Measurements from ENCODE around the gene CHSY3.

The CHSY3 gene

GRCh38 chr5:130074820-130075219 is 170.6 kb downstream of the CHSY3 start:
- Histone ChIP-seq H3K27me3 (ENCODE audit: insufficient read depth, low read length) (no peaks in the 10 kb centered on the region), H3K4me3 (ENCODE audit: low read depth, low read length, poor library complexity, severe bottlenecking) (no peak overlapping the region), H2AFZ (ENCODE audit: low read length) (no peak overlapping the region), H3K9me2 (ENCODE audit: low read depth, low read length) (no peaks in the 10 kb centered on the region), H3K36me3 (ENCODE audit: insufficient read depth, low read length) (no peaks in the 10 kb centered on the region), H3K79me2 (ENCODE audit: insufficient read depth, low read length) (no peaks in the 10 kb centered on the region), H3K27ac (ENCODE audit: low read depth, low read length, poor library complexity, severe bottlenecking) (no peak overlapping the region), H3F3A (ENCODE audit: insufficient read depth, low read length) (no peaks in the 10 kb centered on the region), H3K9ac (ENCODE audit: low read length) (no peak overlapping the region), H3K4me2 (ENCODE audit: low read length) (no peak overlapping the region), H4K20me1 (ENCODE audit: insufficient read depth, low read length) (no peaks in the 10 kb centered on the region), H3K4me1 (ENCODE audit: insufficient read depth, low read length, severe bottlenecking) (no peaks in the 10 kb centered on the region), H3K9me3 (ENCODE audit: low read length) (no peaks in the 10 kb centered on the region)
- TF ChIP-seq EZH2 (IDR thresholded peaks at IDR 0.05; ENCODE audit: borderline replicate concordance, low read length) (no peak), CTCF (IDR thresholded peaks at IDR 0.05; ENCODE audit: low read length) (no peak)

- Histone ChIP-seq H2AFZ (ENCODE audit: low read length) (no peak overlapping the region), H3K4me3 (ENCODE audit: low read depth, low read length, poor library complexity, severe bottlenecking) (no peak overlapping the region), H3K9me3 (ENCODE audit: low read length) (no peaks in the 10 kb centered on the region), H3K79me2 (ENCODE audit: insufficient read depth, low read length) (no peaks in the 10 kb centered on the region), H4K20me1 (ENCODE audit: insufficient read depth, low read length) (no peaks in the 10 kb centered on the region), H3K27me3 (ENCODE audit: insufficient read depth, low read length) (no peaks in the 10 kb centered on the region), H3K9ac (ENCODE audit: low read length) (no peak overlapping the region), H3K4me2 (ENCODE audit: low read length) (no peak overlapping the region), H3K9me2 (ENCODE audit: low read depth, low read length) (no peaks in the 10 kb centered on the region), H3K4me1 (ENCODE audit: insufficient read depth, low read length, severe bottlenecking) (no peaks in the 10 kb centered on the region), H3K36me3 (ENCODE audit: insufficient read depth, low read length) (no peaks in the 10 kb centered on the region), H3F3A (ENCODE audit: insufficient read depth, low read length) (no peaks in the 10 kb centered on the region), H3K27ac (ENCODE audit: low read depth, low read length, poor library complexity, severe bottlenecking) (no peak overlapping the region)
- TF ChIP-seq EZH2 (IDR thresholded peaks at IDR 0.05; ENCODE audit: borderline replicate concordance, low read length) (no peak), CTCF (IDR thresholded peaks at IDR 0.05; ENCODE audit: low read length) (no peak)
Measured at GRCh38 chr5:130077007-130077406, 172.7 kb downstream of the CHSY3 start.

GRCh38 chr5:130078661-130079060 is 174.4 kb downstream of the CHSY3 start:
- no peak for TF ChIP-seq EZH2 (IDR thresholded peaks at IDR 0.05; ENCODE audit: borderline replicate concordance, low read length)
- no peak for TF ChIP-seq CTCF (IDR thresholded peaks at IDR 0.05; ENCODE audit: low read length)
- no peaks in the 10 kb centered on the region for H3K79me2 ChIP-seq (ENCODE audit: insufficient read depth, low read length)
- no peak overlapping the region for H3K9ac ChIP-seq (ENCODE audit: low read length)
- H3K9me2 ChIP-seq (ENCODE audit: low read depth, low read length): no peaks in the 10 kb centered on the region
- no peaks in the 10 kb centered on the region for H3K4me1 ChIP-seq (ENCODE audit: insufficient read depth, low read length, severe bottlenecking)
- H2AFZ ChIP-seq (ENCODE audit: low read length): no peak overlapping the region
- H3K4me2 ChIP-seq (ENCODE audit: low read length): no peak overlapping the region
- H3F3A ChIP-seq (ENCODE audit: insufficient read depth, low read length): no peaks in the 10 kb centered on the region
- no peak overlapping the region for H3K4me3 ChIP-seq (ENCODE audit: low read depth, low read length, poor library complexity, severe bottlenecking)
- no peaks in the 10 kb centered on the region for H3K27me3 ChIP-seq (ENCODE audit: insufficient read depth, low read length)
- H4K20me1 ChIP-seq (ENCODE audit: insufficient read depth, low read length): no peaks in the 10 kb centered on the region
- no peaks in the 10 kb centered on the region for H3K9me3 ChIP-seq (ENCODE audit: low read length)
- H3K27ac ChIP-seq (ENCODE audit: low read depth, low read length, poor library complexity, severe bottlenecking): no peak overlapping the region
- no peaks in the 10 kb centered on the region for H3K36me3 ChIP-seq (ENCODE audit: insufficient read depth, low read length)

All from OCI-LY1 (cell line).